Loucy (cell line): Measurements from ENCODE around the gene SPATC1L.

Experiments used
- H2AFZ ChIP-seq: fragments of 200-600 bp; sonication (generic); 2 replicates; pipeline ENCODE4 v1.6.0; 2016; ENCODE audit warnings: antibody characterized with exemption, mild to moderate bottlenecking, low read length, moderate library complexity
- H3F3A ChIP-seq: fragments of 200-600 bp; 2 replicates; pipeline ENCODE4 v1.6.0; 2016; ENCODE audit warnings: antibody characterized with exemption, low read depth, mild to moderate bottlenecking
- H3K27me3 ChIP-seq: fragments of 200-600 bp; sonication (generic); 2 replicates; pipeline ENCODE4 v1.6.1; 2014; ENCODE audit warnings: low read length, mild to moderate bottlenecking; ENCODE audit not compliant: insufficient read depth, poor library complexity, severe bottlenecking
- H3K36me3 ChIP-seq: fragments of 200-600 bp; sonication (generic); 2 replicates; pipeline ENCODE4 v1.6.1; 2016; ENCODE audit warnings: low read length; ENCODE audit not compliant: insufficient read depth
- H3K4me1 ChIP-seq: fragments of 200-600 bp; sonication (generic); 2 replicates; pipeline ENCODE4 v1.5.1; 2014; ENCODE audit warnings: low read length, mild to moderate bottlenecking; ENCODE audit not compliant: insufficient read depth, poor library complexity, severe bottlenecking
- H3K4me2 ChIP-seq: fragments of 200-600 bp; sonication (generic); 2 replicates; pipeline ENCODE4 v1.6.0; 2014; ENCODE audit warnings: antibody characterized with exemption, low read length, low read depth, mild to moderate bottlenecking; ENCODE audit not compliant: poor library complexity, severe bottlenecking
- H3K4me3 ChIP-seq: fragments of 200-600 bp; sonication (generic); 2 replicates; pipeline ENCODE4 v1.5.1; 2014; ENCODE audit warnings: low read length, mild to moderate bottlenecking, mixed read lengths; ENCODE audit not compliant: poor library complexity, severe bottlenecking
- H3K79me2 ChIP-seq: fragments of 200-600 bp; sonication (generic); 2 replicates; pipeline ENCODE4 v1.6.1; 2014; ENCODE audit warnings: low read length; ENCODE audit not compliant: insufficient read depth
- H3K9ac ChIP-seq: fragments of 200-600 bp; sonication (generic); 2 replicates; pipeline ENCODE4 v1.6.0; 2014; ENCODE audit warnings: mild to moderate bottlenecking, low read depth, low read length, moderate library complexity; ENCODE audit not compliant: poor library complexity, severe bottlenecking
- H3K9me2 ChIP-seq: fragments of 200-600 bp; sonication (generic); replicated peaks from 2 replicates; pipeline ENCODE4 v1.6.1; 2016; ENCODE audit warnings: low read depth, low read length, mixed read lengths
- H3K9me3 ChIP-seq: fragments of 200-600 bp; sonication (generic); 2 replicates; pipeline ENCODE4 v1.6.1; 2014; ENCODE audit warnings: mild to moderate bottlenecking, antibody characterized with exemption, low read length, low read depth; ENCODE audit not compliant: insufficient read depth
- H4K20me1 ChIP-seq: fragments of 200-600 bp; sonication (generic); 2 replicates; pipeline ENCODE4 v1.6.0; 2014; ENCODE audit warnings: antibody characterized with exemption, low read length, mild to moderate bottlenecking; ENCODE audit not compliant: insufficient read depth, poor library complexity, severe bottlenecking
- EZH2phosphoT487 ChIP-seq: fragments of 200-600 bp; IDR thresholded peaks from 2 replicates; pipeline ENCODE4 v1.6.1; 2018; ENCODE audit warnings: antibody characterized with exemption, mild to moderate bottlenecking, moderate library complexity, borderline replicate concordance
- TF ChIP-seq, protein P1 (sequence below): fragments of 200-600 bp; sonication (generic); conservative IDR thresholded peaks from 2 replicates; pipeline ENCODE4 v1.5.1; 2014; ENCODE audit warnings: mild to moderate bottlenecking, antibody characterized with exemption, low read length

The SPATC1L gene

DNA sequence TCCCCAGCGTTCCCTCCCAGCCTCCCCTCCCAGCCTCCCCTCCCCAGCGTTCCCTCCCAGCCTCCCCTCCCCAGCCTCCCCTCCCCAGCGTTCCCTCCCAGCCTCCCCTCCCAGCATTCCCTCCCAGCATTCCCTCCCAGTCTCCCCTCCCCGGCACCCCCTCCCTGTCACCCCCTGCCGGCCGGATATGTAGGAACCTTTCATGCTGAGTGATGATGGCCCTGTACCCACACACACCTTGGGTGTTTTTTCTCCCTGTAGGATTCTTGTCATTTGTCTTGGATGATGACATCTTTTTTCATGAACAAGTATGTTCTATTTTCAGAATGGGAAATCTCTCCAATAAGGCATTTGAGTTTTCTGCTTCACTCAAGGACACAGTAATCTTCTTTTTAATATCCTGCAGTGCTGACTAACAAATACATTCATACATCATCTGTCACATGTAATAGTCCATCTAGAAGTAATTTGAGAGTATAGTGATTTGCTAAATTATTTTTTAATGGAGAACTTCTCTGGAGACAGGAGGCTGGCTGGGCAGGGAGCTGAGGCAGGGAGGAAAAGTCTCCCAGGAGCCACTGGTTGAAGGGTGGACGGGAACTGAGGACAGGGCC is 48.4 kb downstream of the SPATC1L start:
- H3K4me3 ChIP-seq: no peak overlapping the region
- no peaks in the 10 kb centered on the region for H3K36me3 ChIP-seq
- no peak for TF ChIP-seq EZH2phosphoT487
- TF ChIP-seq, protein P1, sequence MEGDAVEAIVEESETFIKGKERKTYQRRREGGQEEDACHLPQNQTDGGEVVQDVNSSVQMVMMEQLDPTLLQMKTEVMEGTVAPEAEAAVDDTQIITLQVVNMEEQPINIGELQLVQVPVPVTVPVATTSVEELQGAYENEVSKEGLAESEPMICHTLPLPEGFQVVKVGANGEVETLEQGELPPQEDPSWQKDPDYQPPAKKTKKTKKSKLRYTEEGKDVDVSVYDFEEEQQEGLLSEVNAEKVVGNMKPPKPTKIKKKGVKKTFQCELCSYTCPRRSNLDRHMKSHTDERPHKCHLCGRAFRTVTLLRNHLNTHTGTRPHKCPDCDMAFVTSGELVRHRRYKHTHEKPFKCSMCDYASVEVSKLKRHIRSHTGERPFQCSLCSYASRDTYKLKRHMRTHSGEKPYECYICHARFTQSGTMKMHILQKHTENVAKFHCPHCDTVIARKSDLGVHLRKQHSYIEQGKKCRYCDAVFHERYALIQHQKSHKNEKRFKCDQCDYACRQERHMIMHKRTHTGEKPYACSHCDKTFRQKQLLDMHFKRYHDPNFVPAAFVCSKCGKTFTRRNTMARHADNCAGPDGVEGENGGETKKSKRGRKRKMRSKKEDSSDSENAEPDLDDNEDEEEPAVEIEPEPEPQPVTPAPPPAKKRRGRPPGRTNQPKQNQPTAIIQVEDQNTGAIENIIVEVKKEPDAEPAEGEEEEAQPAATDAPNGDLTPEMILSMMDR: no peak
- H3K4me1 ChIP-seq: no peaks in the 10 kb centered on the region
- no peaks in the 10 kb centered on the region for H3F3A ChIP-seq
- no peaks in the 10 kb centered on the region for H4K20me1 ChIP-seq
- H3K27me3 ChIP-seq: no peaks in the 10 kb centered on the region
- no peak overlapping the region for H3K4me2 ChIP-seq
- H3K9me2 ChIP-seq: no peaks in the 10 kb centered on the region
- H3K79me2 ChIP-seq: no peaks in the 10 kb centered on the region
- H3K9ac ChIP-seq: no peak overlapping the region
- peaks cover 10% of the 10 kb centered on the region; the same call in 1 of the 2 replicates for H3K9me3 ChIP-seq
- H2AFZ ChIP-seq: no peak overlapping the region

DNA sequence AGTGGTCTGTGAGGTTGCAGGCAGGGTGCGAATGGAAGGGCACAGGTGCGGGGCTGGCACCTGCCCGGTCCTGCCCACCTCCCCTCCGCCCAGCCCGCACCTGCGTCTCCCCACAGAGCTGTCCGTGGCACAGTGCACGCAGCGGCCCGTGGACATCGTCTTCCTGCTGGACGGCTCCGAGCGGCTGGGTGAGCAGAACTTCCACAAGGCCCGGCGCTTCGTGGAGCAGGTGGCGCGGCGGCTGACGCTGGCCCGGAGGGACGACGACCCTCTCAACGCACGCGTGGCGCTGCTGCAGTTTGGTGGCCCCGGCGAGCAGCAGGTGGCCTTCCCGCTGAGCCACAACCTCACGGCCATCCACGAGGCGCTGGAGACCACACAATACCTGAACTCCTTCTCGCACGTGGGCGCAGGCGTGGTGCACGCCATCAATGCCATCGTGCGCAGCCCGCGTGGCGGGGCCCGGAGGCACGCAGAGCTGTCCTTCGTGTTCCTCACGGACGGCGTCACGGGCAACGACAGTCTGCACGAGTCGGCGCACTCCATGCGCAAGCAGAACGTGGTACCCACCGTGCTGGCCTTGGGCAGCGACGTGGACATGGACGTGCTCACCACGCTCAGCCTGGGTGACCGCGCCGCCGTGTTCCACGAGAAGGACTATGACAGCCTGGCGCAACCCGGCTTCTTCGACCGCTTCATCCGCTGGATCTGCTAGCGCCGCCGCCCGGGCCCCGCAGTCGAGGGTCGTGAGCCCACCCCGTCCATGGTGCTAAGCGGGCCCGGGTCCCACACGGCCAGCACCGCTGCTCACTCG is 52.2 kb downstream of the SPATC1L start:
- H3F3A ChIP-seq: no peaks in the 10 kb centered on the region
- no peaks in the 10 kb centered on the region for H4K20me1 ChIP-seq
- H3K4me2 ChIP-seq: no peak overlapping the region
- no peaks in the 10 kb centered on the region for H3K9me2 ChIP-seq
- no peak overlapping the region for H3K4me3 ChIP-seq
- no peaks in the 10 kb centered on the region for H3K79me2 ChIP-seq
- peaks cover 25% of the 10 kb centered on the region; the same call in 1 of the 2 replicates for H3K9me3 ChIP-seq
- no peaks in the 10 kb centered on the region for H3K36me3 ChIP-seq
- H2AFZ ChIP-seq: no peak overlapping the region
- H3K27me3 ChIP-seq: no peaks in the 10 kb centered on the region
- H3K4me1 ChIP-seq: no peaks in the 10 kb centered on the region
- no peak overlapping the region for H3K9ac ChIP-seq
- no peak for TF ChIP-seq EZH2phosphoT487
- TF ChIP-seq, protein P1: no peak

DNA sequence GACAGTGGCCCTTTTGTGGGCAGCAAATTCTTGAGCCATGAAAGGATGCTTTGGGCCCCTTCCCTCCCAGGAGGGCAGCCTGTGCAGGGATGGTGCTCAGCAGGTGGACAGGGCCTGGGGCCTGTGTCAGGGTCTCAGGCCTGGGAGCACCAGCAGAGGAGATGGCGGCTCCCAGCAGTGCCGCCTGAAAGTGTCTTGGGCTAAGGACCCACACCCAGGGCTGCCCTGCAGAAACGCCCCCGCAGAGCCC is 52.7 kb downstream of the SPATC1L start:
- H3F3A ChIP-seq: no peaks in the 10 kb centered on the region
- H3K36me3 ChIP-seq: no peaks in the 10 kb centered on the region
- no peak overlapping the region for H2AFZ ChIP-seq
- peaks cover 25% of the 10 kb centered on the region; the same call in 1 of the 2 replicates for H3K9me3 ChIP-seq
- no peak for TF ChIP-seq EZH2phosphoT487
- TF ChIP-seq, protein P1: no peak
- H3K4me2 ChIP-seq: no peak overlapping the region
- H3K9me2 ChIP-seq: no peaks in the 10 kb centered on the region
- no peaks in the 10 kb centered on the region for H4K20me1 ChIP-seq
- no peaks in the 10 kb centered on the region for H3K4me1 ChIP-seq
- no peaks in the 10 kb centered on the region for H3K27me3 ChIP-seq
- H3K9ac ChIP-seq: no peak overlapping the region
- H3K79me2 ChIP-seq: no peaks in the 10 kb centered on the region
- H3K4me3 ChIP-seq: no peak overlapping the region
